GM18873 (cell line): ENCODE data around the gene MFSD11.

Experiments
- ATAC-seq: cut with Tn5 transposase; IDR thresholded peaks from one replicate; pipeline ENCODE4 v1.9.1; 2021; ENCODE audit warnings: mild to moderate bottlenecking, moderate library complexity, moderate number of reproducible peaks; ENCODE audit not compliant: unreplicated experiment, low FRiP score

The MFSD11 gene

GRCh38 chr17:76826330-76827068 lies 88.6 kb downstream of the MFSD11 start:
- no peak for ATAC-seq

GRCh38 chr17:76827736-76828135 lies 89.8 kb downstream of the MFSD11 start:
- no peak for ATAC-seq
